ENCODE measurements around the gene THSD4. TPM values are rescaled to one million over a fixed set of nuclear protein-coding genes. Genes with fewer than 3 reads are reported as not detected.

THSD4 gene
- total RNA-seq, 2 experiments from 2014 or later = not detected

DNA sequence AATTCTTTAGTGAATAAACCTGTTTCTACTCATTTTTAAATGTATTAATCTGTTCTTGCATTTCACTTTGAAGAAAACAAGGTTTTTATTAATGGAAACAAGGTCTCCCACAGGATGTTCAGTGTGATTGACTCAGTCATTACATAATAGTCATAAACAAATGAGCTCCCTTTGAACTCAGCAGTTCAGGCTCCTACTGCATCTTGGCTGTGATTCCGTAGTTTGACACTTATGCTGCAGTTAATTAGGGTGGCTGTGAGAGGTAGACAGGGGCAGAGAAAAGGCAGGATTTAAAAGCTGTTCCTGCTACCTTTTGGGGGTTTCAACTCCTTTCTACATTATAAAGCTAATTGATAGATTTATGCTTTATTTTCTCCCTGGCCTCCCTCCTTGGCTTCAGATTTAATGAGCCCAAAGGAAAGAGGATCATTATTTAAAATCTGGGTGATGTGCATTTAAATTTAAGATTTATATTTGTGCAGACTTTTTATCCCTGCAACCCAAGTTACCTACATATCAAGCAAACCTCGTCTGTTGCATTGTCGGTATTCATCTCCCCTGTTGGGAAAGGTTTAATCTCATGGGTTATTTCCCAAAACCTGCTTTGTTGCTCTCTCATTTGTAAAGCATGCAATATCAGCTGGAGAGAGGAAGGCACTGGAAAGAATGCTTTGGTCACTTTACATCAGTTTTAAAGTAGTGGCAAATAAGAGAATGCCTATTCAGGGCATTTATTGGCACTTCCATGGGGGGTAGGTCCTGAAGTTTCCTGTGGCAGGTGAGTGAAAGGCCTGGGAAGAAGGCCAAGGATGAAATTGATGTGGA, 350.1 kb downstream of the THSD4 start:
- BruUV-seq (replicated peaks) = no TSS peak

DNA sequence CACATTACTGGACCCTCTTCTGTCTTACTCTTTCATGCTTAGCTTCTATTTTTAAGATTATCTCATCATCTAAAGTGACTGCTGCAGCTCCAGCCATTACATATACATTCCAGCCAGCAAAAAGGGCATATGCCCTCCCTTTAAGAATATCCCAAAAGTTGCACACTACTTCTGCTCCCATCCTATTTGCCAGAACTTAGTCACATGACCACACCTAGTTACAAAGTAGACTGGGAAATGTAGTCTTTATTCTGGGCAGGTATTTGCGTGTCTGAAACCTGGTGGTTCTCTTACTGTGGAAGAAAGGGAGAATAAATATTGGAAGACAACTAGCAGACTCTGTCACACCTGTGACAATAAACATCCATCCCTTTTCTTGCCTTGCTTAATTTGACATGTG, 353.4 kb downstream of the THSD4 start:
- no peak for DNase-seq (ENCODE audit: low spot score)
- no peak overlapping the region for H3K27ac ChIP-seq (ENCODE audit: low read depth, low read length, poor library complexity, severe bottlenecking)
- no peak overlapping the region for H3K4me3 ChIP-seq (ENCODE audit: low read depth, low read length, poor library complexity, severe bottlenecking)
- H3K79me2 ChIP-seq (ENCODE audit: insufficient read depth, low read depth, low read length) = no peaks in the 10 kb centered on the region
- no TSS peak for BruUV-seq (replicated peaks)
- peaks cover 14% of the 10 kb centered on the region for H3K4me1 ChIP-seq (ENCODE audit: insufficient read depth, low read length, poor library complexity, severe bottlenecking)
- H3K36me3 ChIP-seq (ENCODE audit: insufficient read depth, low read length) = no peaks in the 10 kb centered on the region
- CTCF ChIA-PET (ENCODE audit: unreplicated experiment) = no interaction called here
- H3K9me2 ChIP-seq (ENCODE audit: insufficient read depth, low read length) = no peaks in the 10 kb centered on the region
- intact Hi-C loops (cut with micrococcal nuclease; ENCODE audit: unreplicated experiment) = no loop called here
- TF ChIP-seq EZH2phosphoT487 (IDR thresholded peaks at IDR 0.05; ENCODE audit: borderline replicate concordance, low read depth, low read length) = no peak
- TF ChIP-seq, protein P1, sequence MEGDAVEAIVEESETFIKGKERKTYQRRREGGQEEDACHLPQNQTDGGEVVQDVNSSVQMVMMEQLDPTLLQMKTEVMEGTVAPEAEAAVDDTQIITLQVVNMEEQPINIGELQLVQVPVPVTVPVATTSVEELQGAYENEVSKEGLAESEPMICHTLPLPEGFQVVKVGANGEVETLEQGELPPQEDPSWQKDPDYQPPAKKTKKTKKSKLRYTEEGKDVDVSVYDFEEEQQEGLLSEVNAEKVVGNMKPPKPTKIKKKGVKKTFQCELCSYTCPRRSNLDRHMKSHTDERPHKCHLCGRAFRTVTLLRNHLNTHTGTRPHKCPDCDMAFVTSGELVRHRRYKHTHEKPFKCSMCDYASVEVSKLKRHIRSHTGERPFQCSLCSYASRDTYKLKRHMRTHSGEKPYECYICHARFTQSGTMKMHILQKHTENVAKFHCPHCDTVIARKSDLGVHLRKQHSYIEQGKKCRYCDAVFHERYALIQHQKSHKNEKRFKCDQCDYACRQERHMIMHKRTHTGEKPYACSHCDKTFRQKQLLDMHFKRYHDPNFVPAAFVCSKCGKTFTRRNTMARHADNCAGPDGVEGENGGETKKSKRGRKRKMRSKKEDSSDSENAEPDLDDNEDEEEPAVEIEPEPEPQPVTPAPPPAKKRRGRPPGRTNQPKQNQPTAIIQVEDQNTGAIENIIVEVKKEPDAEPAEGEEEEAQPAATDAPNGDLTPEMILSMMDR (conservative IDR thresholded peaks at IDR 0.05; ENCODE audit: low read length) = no peak
- H4K20me1 ChIP-seq (ENCODE audit: insufficient read depth, low read length) = no peaks in the 10 kb centered on the region
- POLR2A ChIA-PET = no interaction called here
- no peak overlapping the region for H2AFZ ChIP-seq (ENCODE audit: low read length)
- no peak overlapping the region for H3K4me2 ChIP-seq (ENCODE audit: low read length)
- no peaks in the 10 kb centered on the region for H3K9me3 ChIP-seq (ENCODE audit: low read length)

More for the DNA sequence above, 350.1 kb downstream of the THSD4 start:
- H3K4me2 ChIP-seq (ENCODE audit: low read length) = peak overlapping the region; percentile 37; the same call in 1 of the 2 replicates
- ChIA-PET POLR2A (no interaction called here), CTCF (ENCODE audit: unreplicated experiment) (no interaction called here)
- intact Hi-C loops (cut with micrococcal nuclease; ENCODE audit: unreplicated experiment) = no loop called here
- no peaks in the 10 kb centered on the region for H4K20me1 ChIP-seq (ENCODE audit: insufficient read depth, low read length)
- no peak overlapping the region for H2AFZ ChIP-seq (ENCODE audit: low read length)
- H3K36me3 ChIP-seq (ENCODE audit: insufficient read depth, low read length) = no peaks in the 10 kb centered on the region
- H3K9me3 ChIP-seq (ENCODE audit: low read length) = no peaks in the 10 kb centered on the region
- H3K27ac ChIP-seq (ENCODE audit: low read depth, low read length, poor library complexity, severe bottlenecking) = no peak overlapping the region
- no peak for DNase-seq (ENCODE audit: low spot score)
- H3K79me2 ChIP-seq (ENCODE audit: insufficient read depth, low read depth, low read length) = no peaks in the 10 kb centered on the region
- TF ChIP-seq EZH2phosphoT487 (IDR thresholded peaks at IDR 0.05; ENCODE audit: borderline replicate concordance, low read depth, low read length) = no peak
- TF ChIP-seq, protein P1 (conservative IDR thresholded peaks at IDR 0.05; ENCODE audit: low read length) = no peak
- H3K4me1 ChIP-seq (ENCODE audit: insufficient read depth, low read length, poor library complexity, severe bottlenecking) = no peaks in the 10 kb centered on the region
- no peaks in the 10 kb centered on the region for H3K9me2 ChIP-seq (ENCODE audit: insufficient read depth, low read length)
- H3K4me3 ChIP-seq (ENCODE audit: low read depth, low read length, poor library complexity, severe bottlenecking) = no peak overlapping the region

DNA sequence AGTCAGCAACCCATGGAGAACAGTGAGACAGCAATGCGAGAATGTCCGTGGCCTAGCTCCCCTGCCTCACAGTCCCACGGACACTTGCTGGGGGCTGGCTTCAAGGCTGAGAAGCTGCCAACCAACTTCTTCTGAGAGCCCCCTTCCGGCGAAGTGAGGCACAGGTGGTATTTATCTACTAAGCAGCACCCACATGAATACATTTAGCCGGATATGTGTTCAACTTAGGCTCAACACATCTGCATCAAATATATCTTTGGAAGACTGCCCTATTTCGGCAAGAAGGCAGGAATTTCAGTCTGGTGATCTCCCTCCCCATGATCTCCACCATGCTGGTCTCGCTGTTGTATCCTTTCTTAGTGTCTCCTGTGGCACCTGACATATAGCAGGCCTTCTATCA, 354.1 kb downstream of the THSD4 start:
- BruUV-seq (replicated peaks) = no TSS peak
- Histone ChIP-seq H3K9me3 (ENCODE audit: low read length) (no peaks in the 10 kb centered on the region), H3K36me3 (ENCODE audit: insufficient read depth, low read length) (no peaks in the 10 kb centered on the region), H4K20me1 (ENCODE audit: insufficient read depth, low read length) (no peaks in the 10 kb centered on the region), H3K4me3 (ENCODE audit: low read depth, low read length, poor library complexity, severe bottlenecking) (no peak overlapping the region), H3K4me2 (ENCODE audit: low read length) (no peak overlapping the region), H3K79me2 (ENCODE audit: insufficient read depth, low read depth, low read length) (no peaks in the 10 kb centered on the region), H3K9me2 (ENCODE audit: insufficient read depth, low read length) (no peaks in the 10 kb centered on the region), H2AFZ (ENCODE audit: low read length) (no peak overlapping the region), H3K27ac (ENCODE audit: low read depth, low read length, poor library complexity, severe bottlenecking) (no peak overlapping the region), H3K4me1 (ENCODE audit: insufficient read depth, low read length, poor library complexity, severe bottlenecking) (peaks cover 14% of the 10 kb centered on the region)
- POLR2A ChIA-PET = no interaction called here
- DNase-seq (ENCODE audit: low spot score) = no peak
- CTCF ChIA-PET (ENCODE audit: unreplicated experiment) = no interaction called here
- intact Hi-C loops (cut with micrococcal nuclease; ENCODE audit: unreplicated experiment) = no loop called here
- TF ChIP-seq, protein P1 (conservative IDR thresholded peaks at IDR 0.05; ENCODE audit: low read length) = no peak
- TF ChIP-seq EZH2phosphoT487 (IDR thresholded peaks at IDR 0.05; ENCODE audit: borderline replicate concordance, low read depth, low read length) = no peak
